GM18861 (cell line): ENCODE results near the gene FAIM2.

Source experiments
- ATAC-seq: cut with Tn5 transposase; IDR thresholded peaks from one replicate; pipeline ENCODE4 v1.9.1; 2021; ENCODE audit not compliant: unreplicated experiment

FAIM2 gene

DNA sequence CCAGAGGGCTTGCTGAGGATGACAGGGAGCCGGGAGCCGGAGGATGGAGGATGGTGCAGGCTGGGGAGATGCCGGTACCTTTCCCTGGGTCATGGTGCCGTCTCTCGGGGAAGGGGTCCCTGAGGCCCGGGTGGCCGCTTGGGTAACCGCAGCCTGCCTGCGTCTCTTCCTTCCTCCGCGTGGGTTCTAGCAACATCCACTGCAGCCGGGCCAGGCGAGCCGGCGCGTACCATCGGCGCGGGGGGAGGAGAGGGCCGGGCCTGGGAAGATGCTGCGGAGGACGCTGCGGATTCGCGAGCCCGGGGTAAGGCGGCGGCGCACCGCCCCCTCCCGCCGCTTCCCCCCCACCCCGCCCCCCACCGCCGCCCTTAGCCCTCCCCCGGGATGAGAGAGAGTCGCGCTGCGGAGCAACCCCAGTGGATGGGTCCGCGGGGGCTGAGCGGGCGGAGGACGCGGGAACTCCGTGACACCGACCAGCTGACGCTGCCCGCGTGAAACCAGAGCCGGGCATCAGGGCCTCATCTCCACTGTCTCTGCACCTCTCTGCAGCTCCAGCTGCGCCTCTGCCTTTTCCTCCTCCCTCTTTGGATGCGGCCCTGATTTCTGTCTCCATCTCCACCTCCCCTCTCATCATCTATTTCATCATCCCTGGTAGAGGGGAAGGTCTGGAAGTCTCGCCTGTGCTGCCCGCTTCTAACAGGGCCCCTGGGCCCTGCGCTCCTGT is at the start of gene FAIM2:
TSS of gene FAIM2 (minus strand) at position 201 of the 724 bp plus-strand sequence. CDS start at position 93, 108 bp downstream.
- no peak for ATAC-seq

DNA sequence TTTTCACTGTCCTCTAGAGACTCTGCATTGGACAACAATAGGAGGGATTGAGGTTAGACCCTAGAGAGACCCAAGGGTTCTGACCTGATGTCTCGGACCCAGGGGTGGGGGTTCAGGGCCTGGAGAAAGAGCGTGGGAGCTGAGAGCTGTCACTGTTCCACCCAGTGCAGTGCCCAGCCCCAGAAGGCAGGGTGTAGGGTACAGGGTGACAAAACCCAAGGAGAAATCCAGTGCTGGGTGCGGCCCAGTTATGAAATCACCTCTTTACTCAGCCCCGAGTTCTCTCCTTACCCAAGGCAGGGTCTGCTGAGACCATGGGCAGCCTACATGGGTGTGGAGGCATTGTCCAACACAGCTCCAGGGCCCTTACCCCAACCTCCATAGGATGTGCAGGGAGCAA is 49.5 kb upstream of the FAIM2 start:
- ATAC-seq = no peak

DNA sequence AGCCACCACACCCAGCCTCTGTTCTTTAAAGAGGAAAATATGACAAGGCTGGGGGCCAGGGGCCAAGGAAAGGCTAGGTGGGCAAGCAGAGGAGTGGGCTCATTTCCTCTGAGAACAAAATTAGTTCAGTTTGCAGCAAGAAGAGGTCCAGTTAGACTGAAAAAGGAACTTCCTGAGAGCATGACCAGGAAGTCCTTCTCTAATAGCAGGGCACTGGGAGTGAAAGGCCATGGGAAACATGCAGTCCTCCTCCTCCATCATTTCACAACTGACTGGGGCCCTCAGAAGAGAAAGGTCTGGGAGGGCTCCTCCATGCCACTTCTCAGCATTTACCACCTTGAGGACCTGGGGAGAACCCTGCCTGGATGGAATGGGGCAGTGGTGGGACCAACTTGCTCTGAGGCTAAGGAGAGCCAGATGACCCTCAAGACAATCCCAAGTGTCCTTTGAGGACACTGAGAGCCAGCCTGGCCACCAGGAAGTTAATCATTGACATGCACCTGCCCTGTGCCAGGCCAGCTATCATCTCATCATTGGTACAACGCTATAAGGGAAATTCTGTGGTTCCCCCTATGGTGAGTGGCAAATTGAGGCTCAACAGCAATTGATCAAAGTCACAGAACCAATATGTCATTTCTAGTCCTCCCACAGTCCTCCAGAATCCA is 48.8 kb upstream of the FAIM2 start:
- no peak for ATAC-seq

DNA sequence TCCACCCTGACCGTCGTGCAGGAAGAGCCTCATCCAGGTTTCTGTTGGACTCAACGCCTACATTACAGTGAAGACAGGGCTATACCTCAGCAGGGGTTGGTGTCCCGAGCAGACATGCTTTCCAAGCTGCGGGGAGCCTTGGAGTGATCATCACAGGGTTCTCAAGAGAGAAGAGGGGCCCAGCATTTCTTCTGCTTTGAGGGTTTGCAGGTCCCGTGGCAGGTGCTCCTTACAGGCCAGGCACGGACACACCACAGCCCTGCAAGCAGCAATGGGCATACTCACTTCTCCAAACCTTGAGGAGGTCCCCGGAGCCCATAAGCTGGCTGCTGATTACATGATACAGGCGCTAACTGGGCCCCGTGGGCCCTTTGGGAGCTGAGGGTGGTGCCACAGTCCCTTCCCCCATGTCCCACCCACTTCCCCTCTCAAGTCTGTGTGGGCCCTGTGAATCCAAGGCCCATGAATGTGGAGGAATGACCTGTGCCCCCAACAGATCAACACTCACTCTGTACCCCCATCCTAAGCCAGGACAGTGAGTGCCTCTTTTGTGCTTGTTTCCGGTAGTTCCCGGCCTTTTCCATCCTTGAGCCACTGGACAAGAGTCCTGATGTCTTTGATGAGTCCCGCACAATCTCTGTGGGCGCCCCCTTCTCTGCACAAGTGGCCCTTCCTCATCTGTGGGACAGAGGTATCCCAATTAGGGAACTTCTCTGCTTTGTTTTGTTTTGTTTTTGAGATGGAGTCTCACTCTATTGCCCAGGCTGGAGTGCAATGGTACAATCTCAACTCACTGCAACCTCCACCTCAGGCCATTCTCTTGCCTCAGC is 47.9 kb upstream of the FAIM2 start:
- ATAC-seq = no peak

DNA sequence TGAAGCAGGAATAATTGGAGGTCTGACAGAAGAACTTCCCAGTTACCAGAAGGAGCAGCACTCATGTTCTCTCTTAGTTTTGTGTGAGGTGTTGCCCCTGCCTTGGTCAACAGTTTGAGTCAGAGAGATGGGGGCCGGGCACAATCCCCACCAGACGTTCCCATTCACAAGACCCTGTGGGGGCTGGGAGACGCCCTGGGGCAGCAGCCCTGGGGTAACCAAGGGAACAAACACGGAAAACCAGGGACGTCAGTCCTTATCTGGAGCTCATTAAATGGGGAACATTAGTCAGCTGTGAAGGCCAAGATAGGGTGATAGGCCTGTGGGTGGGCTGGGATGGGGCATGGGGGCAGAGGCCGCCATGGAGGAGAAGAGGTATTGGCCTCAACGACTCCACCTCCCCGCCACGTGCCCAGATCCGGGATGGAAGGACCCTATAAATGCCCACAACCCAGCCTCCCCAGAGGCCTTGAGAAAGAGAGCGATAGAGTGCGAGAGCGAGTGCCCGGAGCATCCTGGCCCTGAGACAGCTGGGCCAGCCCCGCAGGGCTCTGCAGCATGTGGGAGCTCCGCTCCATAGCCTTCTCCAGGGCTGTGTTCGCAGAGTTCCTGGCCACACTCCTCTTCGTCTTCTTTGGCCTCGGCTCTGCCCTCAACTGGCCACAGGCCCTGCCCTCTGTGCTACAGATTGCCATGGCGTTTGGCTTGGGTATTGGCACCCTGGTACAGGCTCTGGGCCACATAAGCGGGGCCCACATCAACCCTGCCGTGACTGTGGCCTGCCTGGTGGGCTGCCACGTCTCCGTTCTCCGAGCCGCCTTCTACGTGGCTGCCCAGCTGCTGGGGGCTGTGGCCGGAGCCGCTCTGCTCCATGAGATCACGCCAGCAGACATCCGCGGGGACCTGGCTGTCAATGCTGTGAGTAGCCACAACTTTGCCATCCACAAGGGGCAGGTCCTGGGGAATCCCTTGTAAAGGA is 46.9 kb upstream of the FAIM2 start, which contains the start of gene AQP2:
TSS of gene AQP2 (plus strand) at position 465 of the 979 bp plus-strand sequence. CDS start at position 559, 94 bp downstream.
- no peak for ATAC-seq

DNA sequence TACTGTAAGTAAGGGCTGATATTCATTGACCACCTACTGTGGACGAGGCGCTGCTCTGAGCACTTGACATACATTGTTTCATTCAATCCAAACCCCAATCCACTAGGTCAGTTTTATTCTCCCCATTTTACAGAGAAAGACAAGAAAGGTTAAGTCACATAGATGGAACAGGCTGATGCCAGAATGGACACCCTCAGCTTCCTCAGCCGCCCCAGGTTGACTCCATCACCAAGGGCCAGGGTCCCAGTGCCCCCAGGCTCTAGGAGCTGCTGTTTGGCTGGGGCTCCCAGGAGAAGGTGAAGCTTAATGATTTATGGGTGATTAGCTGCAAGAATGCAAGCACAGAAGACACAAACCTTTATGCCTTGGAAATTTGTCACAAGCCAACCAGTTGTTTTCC is 46.2 kb upstream of the FAIM2 start:
- no peak for ATAC-seq

DNA sequence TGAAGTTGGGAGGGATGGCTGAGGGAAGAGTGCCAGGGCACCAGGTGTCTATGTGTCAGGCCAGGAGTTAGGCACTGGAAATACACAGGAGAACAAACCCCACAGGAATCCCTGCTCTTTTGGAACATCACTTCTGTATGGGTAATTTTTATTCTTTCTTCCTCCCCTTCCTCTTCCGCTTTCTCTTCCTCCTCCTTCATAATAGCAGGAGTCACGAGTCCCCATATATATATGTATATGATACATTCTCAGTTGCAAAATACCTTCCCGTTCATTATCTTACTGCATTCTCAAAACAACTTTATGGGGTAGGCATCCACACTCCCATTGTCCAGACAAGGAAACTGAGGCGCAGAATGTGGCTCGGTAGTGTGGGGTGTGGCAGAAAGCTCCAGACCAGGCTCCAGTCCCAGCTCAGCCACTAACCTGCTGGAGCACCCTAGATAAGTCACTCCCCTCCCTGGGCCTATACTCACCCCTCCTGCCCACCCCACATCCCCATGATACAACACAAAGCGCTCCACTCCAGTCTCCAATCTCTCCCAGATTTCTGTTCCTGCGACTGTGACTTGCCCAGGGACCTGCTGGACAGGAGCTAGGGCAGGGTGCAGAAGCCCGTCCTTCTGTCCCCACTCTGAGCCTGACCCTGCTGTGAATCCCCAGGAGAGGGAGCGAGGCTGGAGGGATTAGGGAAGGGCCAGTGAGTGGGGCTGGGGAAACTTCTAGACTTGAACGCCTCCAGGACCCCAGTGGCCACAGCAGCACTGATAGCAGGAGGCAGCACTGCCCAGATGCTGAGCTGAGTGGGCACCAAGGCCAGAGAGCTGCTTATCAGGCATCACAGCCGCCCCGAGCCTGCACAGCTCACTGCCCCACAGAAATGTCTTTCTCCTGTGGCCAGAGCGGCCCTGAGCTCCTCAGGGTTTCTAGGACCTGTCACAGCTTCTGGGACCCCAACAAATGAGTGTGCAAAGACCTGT is 45.5 kb upstream of the FAIM2 start:
- no peak for ATAC-seq

DNA sequence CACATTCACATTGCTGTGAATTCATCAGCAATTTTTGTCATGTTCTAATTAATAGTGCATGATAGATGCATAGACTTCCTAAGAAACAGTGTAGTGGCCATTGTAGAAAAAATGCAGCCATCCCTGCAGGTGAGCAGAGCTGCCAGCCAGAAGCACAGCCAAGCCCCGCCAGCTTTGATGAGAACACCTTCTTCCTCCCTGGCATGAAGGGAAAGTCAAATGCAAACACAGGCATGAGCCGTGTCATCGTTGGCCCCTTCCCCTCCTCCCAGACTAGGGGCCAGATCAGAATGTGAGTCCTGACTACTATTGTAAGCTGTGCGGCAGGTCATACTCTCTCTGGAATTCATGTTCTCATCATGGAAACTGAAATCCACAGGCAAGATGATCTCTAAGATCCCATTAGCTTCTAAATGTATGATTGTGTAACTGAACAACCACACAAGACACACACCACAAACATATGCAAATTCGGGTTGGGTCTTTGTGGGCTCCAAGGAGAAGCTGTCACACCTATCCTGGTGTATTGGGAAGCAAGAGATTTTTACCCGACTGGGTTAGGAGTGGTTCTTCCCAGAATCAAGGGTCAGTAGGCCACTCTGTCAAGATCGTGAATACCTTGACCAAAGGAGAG is 44.0 kb upstream of the FAIM2 start:
- no peak for ATAC-seq

DNA sequence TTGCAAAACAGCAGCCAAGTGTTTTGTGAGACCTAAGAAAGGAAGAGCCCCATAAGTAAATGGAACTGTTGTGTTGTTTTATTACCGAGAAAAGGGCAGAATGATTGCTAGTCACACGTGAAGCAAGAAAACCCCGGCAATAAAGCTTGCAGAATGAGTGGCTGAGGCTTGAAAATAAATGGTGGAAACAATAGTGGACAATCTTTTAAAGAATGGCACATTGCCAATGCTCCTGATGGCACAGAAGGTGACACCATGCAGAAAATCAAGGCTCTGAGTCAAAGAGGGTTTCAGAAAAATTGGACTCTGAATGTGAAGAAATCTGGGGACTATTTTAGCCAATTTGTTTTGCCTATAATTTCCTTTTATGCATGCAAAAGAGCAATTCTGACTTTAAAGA is 42.8 kb upstream of the FAIM2 start:
- ATAC-seq = no peak

DNA sequence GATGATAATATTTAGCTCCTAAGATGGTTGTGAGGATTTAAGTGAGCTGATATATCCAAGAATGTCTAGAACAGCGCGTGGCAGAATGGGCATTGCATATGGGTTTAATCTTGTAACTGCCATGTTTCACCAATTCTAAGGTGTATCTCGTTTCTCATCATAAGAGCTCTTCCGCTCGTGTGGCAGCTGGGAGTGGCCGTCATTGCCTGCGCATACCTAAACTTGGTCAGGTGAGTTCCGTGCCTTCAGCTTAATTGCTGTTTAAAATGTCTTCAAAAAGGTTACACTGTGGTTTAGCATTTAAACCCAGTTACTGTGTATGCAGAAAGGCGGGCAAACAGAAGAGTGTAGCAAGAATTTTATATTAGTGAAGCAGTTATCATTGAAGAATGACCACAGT is 42.4 kb upstream of the FAIM2 start:
- ATAC-seq = no peak

DNA sequence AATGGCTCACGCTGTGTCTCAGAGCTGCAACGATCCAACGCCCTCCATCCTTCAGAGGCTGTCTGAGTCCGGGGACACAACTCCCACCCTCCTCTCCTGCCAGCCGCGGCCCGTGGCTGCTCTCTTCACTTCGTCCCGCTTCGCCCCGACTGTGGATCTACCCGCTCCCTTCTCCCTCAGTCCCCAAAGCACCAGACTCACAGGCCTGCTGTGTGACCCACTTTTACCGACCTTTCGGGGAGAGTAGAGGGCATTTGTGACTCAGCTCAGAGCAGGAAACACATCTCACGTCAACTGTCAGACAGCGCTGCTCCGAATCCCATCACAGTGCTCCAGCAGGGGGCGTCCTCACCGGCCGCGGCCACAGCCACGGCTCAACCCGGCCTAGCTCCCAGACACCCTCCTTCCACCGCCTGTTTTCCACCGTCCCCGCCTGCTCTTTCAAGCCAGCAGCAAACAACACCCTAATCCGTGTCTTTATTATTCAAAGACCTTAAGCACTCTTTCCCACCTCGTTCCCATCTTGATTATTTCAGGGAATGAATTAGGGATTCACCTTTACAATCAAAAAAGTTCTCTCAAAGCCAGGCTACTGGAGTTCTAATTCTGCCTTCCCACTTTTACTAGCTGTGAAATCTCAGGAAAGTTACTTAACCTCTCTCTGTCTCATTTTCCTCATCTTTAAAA is 41.8 kb upstream of the FAIM2 start:
- peak; percentile 76 for ATAC-seq

DNA sequence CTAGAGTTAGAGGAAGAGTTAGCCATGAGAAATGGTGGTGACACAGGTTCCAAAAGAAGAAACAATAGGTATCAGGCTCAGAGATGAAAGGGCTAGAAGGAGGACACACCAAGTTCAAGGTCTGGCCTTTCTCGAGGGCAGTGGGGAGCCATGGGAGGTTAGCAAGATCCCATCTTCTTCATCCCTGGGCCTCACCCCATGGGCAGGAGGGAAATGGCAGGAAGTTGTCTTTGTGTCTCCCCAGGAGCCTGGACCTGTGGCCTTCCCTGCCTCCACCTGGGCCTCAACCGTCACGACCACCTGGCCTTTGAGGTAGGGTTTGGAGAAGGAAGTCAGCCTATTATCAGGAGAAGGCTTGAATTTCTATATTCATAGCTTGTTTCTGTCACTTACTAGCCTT is 41.0 kb upstream of the FAIM2 start:
- no peak for ATAC-seq

DNA sequence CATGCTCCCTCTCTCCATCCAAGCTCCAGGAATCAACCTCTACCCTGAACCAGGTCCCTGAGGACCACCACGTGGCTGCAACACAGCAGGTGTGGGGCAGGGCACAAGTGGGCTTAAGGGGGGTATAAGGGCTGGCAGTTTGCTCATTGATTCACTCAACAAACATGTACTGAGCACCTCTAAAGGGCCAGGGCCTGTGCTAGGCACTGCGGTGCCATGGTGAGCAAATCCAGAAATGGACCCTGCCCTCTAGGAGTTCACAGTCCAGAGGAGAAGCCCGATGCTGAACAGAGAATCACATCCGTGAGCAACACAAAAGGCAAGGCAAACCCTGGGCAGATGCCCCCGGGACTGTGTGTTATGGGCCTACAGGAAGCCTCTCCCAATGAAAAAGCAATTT is 40.3 kb upstream of the FAIM2 start:
- ATAC-seq = no peak

DNA sequence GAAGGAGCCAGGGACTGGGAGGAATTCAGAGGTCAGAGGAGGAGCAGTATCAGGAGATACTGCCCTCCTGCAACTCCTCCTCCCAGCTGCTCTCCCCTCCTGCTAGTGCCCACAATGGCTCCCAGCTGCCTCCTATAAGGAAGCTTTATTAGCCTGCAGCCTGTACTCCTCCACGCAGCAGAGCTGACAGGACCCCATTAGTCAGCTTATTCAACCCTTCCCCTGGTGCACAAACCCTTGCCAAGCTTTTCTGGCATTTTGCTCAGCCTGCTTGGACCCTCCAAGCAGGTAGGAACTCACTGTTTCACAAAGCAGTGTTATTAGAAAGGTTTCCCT is 39.9 kb upstream of the FAIM2 start:
- no peak for ATAC-seq

DNA sequence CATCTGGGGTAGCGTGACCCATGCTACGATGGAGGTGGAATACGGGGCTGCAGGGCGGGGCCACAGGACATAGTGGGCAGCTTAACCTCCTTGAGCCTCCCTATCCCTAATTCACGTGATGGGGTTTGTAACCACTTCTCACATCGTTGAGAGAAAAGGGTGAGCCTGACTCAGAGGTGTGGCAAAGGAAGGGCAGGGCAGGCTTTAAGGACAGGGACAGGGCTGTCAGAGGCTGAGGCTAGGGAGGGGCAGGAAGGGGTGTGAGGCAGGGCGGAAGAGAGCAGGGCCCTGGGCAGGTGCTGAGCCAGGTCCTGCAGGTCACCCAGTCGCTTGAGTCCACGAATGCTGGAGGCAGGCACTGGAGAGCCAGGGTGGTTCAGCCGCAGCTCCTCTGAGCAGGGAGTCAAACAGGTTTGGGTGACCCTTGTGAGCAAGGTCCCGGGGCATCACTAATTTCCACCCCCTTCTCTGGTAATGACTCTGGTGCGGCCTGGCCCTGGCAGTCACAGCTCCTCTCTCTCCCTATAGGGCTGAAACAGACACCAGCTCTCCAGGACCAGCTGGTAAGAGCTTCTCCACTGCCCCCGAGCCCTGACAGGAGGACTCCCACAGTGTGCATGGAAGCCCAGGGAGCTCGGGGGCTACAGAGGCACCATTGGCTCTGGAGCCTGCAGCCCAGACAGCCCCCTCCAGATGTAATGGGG is 39.4 kb upstream of the FAIM2 start:
- ATAC-seq = no peak

DNA sequence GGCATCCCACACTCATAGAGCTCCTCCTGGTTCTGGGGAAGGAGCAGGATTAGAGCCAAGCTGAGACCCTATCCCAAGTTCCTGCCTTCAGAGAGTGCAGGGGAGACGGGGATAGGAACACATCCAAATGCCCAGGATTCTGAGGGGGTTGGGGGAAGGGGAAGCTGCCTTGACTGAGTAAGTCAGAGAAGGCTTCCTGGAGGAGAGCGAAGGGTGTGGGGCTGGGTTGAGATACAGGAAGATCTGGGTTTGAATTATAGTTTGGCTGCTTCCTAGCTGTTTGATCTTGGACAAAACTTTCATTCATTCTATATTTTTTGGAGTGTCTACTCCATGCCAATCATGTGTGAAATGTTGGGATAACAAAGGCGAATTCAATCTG is 38.8 kb upstream of the FAIM2 start:
- no peak for ATAC-seq

DNA sequence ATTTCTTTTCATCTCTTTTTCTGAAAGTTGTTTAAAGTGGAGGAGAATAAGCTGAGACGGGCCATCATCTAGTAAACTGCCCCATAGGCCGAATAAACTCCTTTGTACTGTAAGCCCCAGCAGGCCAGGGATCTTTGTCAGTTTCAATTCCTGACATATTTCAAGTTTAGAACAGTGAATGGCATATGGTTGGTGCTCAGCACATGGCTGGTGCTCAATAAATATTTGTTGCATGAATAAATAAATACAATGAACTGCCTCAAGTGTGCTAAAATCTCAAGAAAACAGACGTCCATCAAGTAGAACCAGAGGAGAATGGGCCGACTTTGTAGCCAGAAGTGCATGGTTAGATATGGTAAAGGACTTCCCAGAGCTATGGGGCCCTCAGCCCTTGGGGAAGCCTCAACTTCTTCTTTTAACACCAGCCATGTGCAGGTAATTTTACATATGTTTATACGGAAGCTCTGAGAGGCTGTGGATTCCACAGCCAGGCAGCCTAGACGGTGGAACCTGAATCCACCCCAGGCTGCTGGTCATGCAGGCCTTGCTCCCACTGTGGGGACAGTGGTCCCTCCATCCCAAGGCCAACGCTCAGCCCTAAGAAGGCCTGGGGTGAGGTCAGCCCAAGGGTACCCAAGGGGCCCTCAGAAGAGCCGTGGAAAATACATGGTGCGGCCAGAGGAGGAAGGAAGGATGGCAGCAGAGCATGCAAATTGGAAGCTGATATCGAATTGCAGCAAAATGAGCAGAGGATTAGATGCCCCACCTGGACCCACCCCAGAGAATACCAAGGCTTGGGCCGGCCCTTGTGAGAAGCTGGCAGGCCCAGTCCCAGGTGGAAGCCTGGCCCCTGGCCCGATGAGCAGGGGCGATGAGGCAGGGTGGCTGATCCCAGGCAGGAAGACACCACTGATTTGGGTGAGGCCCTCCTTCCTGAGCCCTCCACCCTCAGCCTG is 38.1 kb upstream of the FAIM2 start:
- ATAC-seq = no peak
